H1 (cell line): ENCODE data around the gene CEACAM16. TPM values are rescaled to one million over a fixed set of nuclear protein-coding genes. Genes with fewer than 3 reads are reported as not detected.

Source experiments
- CTCF ChIA-PET: fragments of 300-600 bp; sonication (Branson Sonifier 250); formaldehyde crosslinking; loops from one replicate; lab custom pipeline; 2021; ENCODE audit not compliant: partially characterized antibody; lab: Charles Lee
- POLR2A ChIA-PET: fragments of 300-600 bp; sonication (Branson Sonifier 250); formaldehyde crosslinking; loops from one replicate; lab custom pipeline; 2021; ENCODE audit warnings: inconsistent platforms; ENCODE audit not compliant: partially characterized antibody; lab: Charles Lee
- DNase-seq, 2 experiments: peaks; one replicate each; pipeline versions ENCODE4 v3.0.0 to v3.0.0-alpha.2; 2010 to 2022; ENCODE audit warnings: low spot score in 2 of 2, low read depth in 1 of 2, mixed read lengths in 1 of 2
- FAIRE-seq: peaks from 2 replicates; lab custom pipeline; 2011; peaks lifted over from hg19 to GRCh38; lab: Jason Lieb, UNC
- H2AFZ ChIP-seq: 2 replicates; pipeline ENCODE4 v1.8.1; 2012; ENCODE audit warnings: low read length, inconsistent platforms
- H2AK5ac ChIP-seq: 2 replicates; pipeline ENCODE4 v1.6.1; 2013; ENCODE audit warnings: low read depth, low read length
- H2BK120ac ChIP-seq: replicated peaks from 2 replicates; pipeline ENCODE3; 2013; ENCODE audit warnings: low read depth, low read length, inconsistent platforms
- H2BK12ac ChIP-seq: 2 replicates; pipeline ENCODE4 v1.6.1; 2013; ENCODE audit warnings: low read depth, low read length
- H2BK15ac ChIP-seq: 2 replicates; pipeline ENCODE4 v1.6.1; 2013; ENCODE audit warnings: low read length
- H2BK20ac ChIP-seq: 2 replicates; pipeline ENCODE4 v1.6.1; 2013; ENCODE audit warnings: low read length
- H2BK5ac ChIP-seq: 2 replicates; pipeline ENCODE4 v1.6.1; 2013; ENCODE audit warnings: low read depth, low read length
- H3K14ac ChIP-seq: 2 replicates; pipeline ENCODE4 v1.6.1; 2013; ENCODE audit warnings: inconsistent platforms; ENCODE audit not compliant: insufficient read length
- H3K18ac ChIP-seq: 2 replicates; pipeline ENCODE4 v1.6.1; 2013; ENCODE audit warnings: low read length; ENCODE audit errors: extremely low read depth
- H3K23ac ChIP-seq: 2 replicates; pipeline ENCODE4 v1.6.1; 2013; ENCODE audit warnings: inconsistent platforms; ENCODE audit not compliant: insufficient read length
- H3K23me2 ChIP-seq: 2 replicates; pipeline ENCODE4 v1.6.1; 2013; ENCODE audit warnings: low read depth, low read length
- H3K27ac ChIP-seq: 2 replicates; pipeline ENCODE4 v1.6.1; 2011; ENCODE audit warnings: low read depth, low read length, inconsistent platforms
- H3K27me3 ChIP-seq, 4 experiments: replicated peaks in 1 of 4; 1 replicate in 1 of 4; 2 replicates in 3 of 4; pipeline versions ENCODE4 v1.6.1 to v1.8.1; 2011 to 2013; ENCODE audit warnings: low read length in 3 of 4, mild to moderate bottlenecking in 3 of 4, inconsistent platforms in 2 of 4, mixed read lengths in 2 of 4, moderate library complexity in 1 of 4; ENCODE audit not compliant: control insufficient read depth in 3 of 4, insufficient read depth in 3 of 4; ENCODE audit errors: extremely low read depth in 1 of 4
- H3K36me3 ChIP-seq, 4 experiments: 2 replicates each; pipeline versions ENCODE4 v1.6.1 to v1.8.1; 2011 to 2013; ENCODE audit warnings: mild to moderate bottlenecking in 4 of 4, low read length in 3 of 4, moderate library complexity in 2 of 4, control low read depth in 1 of 4, inconsistent platforms in 1 of 4; ENCODE audit not compliant: insufficient read depth in 4 of 4, control insufficient read depth in 2 of 4
- H3K4ac ChIP-seq: replicated peaks from 2 replicates; pipeline ENCODE3; 2013; ENCODE audit warnings: low read length, low read depth, mixed read lengths, inconsistent platforms; ENCODE audit not compliant: insufficient read length
- H3K4me1 ChIP-seq, 4 experiments: replicated peaks in 1 of 4; 1 replicate in 1 of 4; 2 replicates in 3 of 4; pipeline versions ENCODE4 v1.6.1 to v1.8.1; 2011 to 2013; ENCODE audit warnings: low read length in 3 of 4, inconsistent platforms in 2 of 4, mixed read lengths in 1 of 4; ENCODE audit not compliant: insufficient read depth in 4 of 4, control insufficient read depth in 3 of 4
- H3K4me2 ChIP-seq, 2 experiments: 2 replicates each; pipeline versions ENCODE4 v1.6.1 to v1.8.1; 2011 to 2013; ENCODE audit warnings: low read depth in 2 of 2, low read length in 2 of 2, control low read depth in 1 of 2, inconsistent platforms in 1 of 2, mild to moderate bottlenecking in 1 of 2; ENCODE audit not compliant: insufficient read depth in 1 of 2
- H3K4me3 ChIP-seq, 4 experiments: fragments of 200-600, 300-600 bp in 1 of 4; sonication (generic), shearing (Covaris generic), sonication (Bioruptor Twin) in 1 of 4; 2 replicates each; pipeline versions ENCODE4 v1.5.1 to v1.8.1; 2011 to 2016; ENCODE audit warnings: low read length in 4 of 4, low read depth in 3 of 4, control low read depth in 2 of 4, inconsistent platforms in 2 of 4, mild to moderate bottlenecking in 2 of 4, mixed read lengths in 1 of 4, moderate library complexity in 1 of 4; ENCODE audit not compliant: insufficient read depth in 2 of 4; ENCODE audit errors: extremely low read depth in 1 of 4
- H3K56ac ChIP-seq: replicated peaks from 2 replicates; pipeline ENCODE3; 2013; ENCODE audit warnings: low read depth, mild to moderate bottlenecking, mixed read lengths, low read length, inconsistent platforms; ENCODE audit not compliant: insufficient read length
- H3K79me1 ChIP-seq: 2 replicates; pipeline ENCODE4 v1.6.1; 2013; ENCODE audit warnings: low read depth, low read length, control low read depth
- H3K79me2 ChIP-seq, 2 experiments: 2 replicates each; pipeline versions ENCODE4 v1.6.1 to v1.8.1; 2012 to 2013; ENCODE audit warnings: low read length in 2 of 2, mild to moderate bottlenecking in 2 of 2, inconsistent platforms in 1 of 2; ENCODE audit not compliant: insufficient read depth in 2 of 2, control insufficient read depth in 1 of 2
- H3K9ac ChIP-seq, 4 experiments: replicated peaks in 1 of 4; 1 replicate in 1 of 4; 2 replicates in 3 of 4; pipeline versions ENCODE4 v1.6.1 to v1.8.1; 2011 to 2013; ENCODE audit warnings: low read depth in 3 of 4, low read length in 3 of 4, control low read depth in 2 of 4, mild to moderate bottlenecking in 2 of 4, moderate library complexity in 2 of 4, inconsistent platforms in 1 of 4; ENCODE audit errors: extremely low read depth in 1 of 4
- H3K9me3 ChIP-seq, 2 experiments: 2 replicates each; pipeline versions ENCODE4 v1.6.1 to v1.8.1; 2012 to 2013; ENCODE audit warnings: mild to moderate bottlenecking in 2 of 2, moderate library complexity in 2 of 2, control low read depth in 1 of 2, inconsistent platforms in 1 of 2, low read depth in 1 of 2, low read length in 1 of 2, mixed read lengths in 1 of 2; ENCODE audit not compliant: insufficient read depth in 2 of 2
- H4K20me1 ChIP-seq, 2 experiments: replicated peaks in 1 of 2; 2 replicates each; pipeline versions ENCODE3 to v1.8.1; 2011 to 2013; ENCODE audit warnings: inconsistent platforms in 2 of 2, low read length in 2 of 2, mild to moderate bottlenecking in 1 of 2; ENCODE audit not compliant: insufficient read depth in 2 of 2, control insufficient read depth in 1 of 2
- H4K5ac ChIP-seq: 2 replicates; pipeline ENCODE4 v1.6.1; 2013; ENCODE audit warnings: low read length, low read depth, mixed read lengths, inconsistent platforms; ENCODE audit not compliant: insufficient read length
- H4K8ac ChIP-seq: 2 replicates; pipeline ENCODE4 v1.8.0; 2013; ENCODE audit warnings: mild to moderate bottlenecking, moderate library complexity, low read length, inconsistent platforms; ENCODE audit not compliant: insufficient read depth; ENCODE audit errors: extremely low read depth
- H4K91ac ChIP-seq: replicated peaks from 2 replicates; pipeline ENCODE3; 2013; ENCODE audit warnings: low read length, mixed read lengths, inconsistent platforms; ENCODE audit not compliant: insufficient read length
- ASH2L ChIP-seq: fragments of 200-600, 300-600 bp; sonication (generic); IDR thresholded peaks from one replicate; pipeline ENCODE4 v1.7.1; 2017; ENCODE audit warnings: low read length
- WGBS, 2 experiments: shearing (Covaris generic) in 1 of 2; methylation state at CpG; one replicate each; pipeline versions ENCODE4 v1.1.6 to v1.1.7; 2013 to 2015; ENCODE audit warnings: low lambda C conversion rate in 2 of 2, mixed read lengths in 2 of 2, inconsistent platforms in 1 of 2, low coverage in 1 of 2, missing lambda C conversion rate in 1 of 2; ENCODE audit not compliant: insufficient replicate concordance in 2 of 2, insufficient coverage in 1 of 2, insufficient read length in 1 of 2; ENCODE audit errors: extremely low coverage in 1 of 2, missing lambda C conversion rate in 1 of 2; 5-methylcytosine and 5-hydroxymethylcytosine counted together
- polyA plus RNA-seq, 7 experiments: library from polyadenylated mRNA; depleted of rRNA in 3 of 7; stranded (reverse) in 5 of 7; unstranded in 2 of 7; fragments of >200 nt in 5 of 7; fragments of 200-250 nt in 2 of 7; gene quantifications; 1 replicate in 5 of 7; 2 replicates in 1 of 7; 4 replicates in 1 of 7; pipeline versions ENCODE4 v1.2.1 to v1.2.3, GENCODE V29; 2011 to 2013; ENCODE audit warnings: missing spikeins in 2 of 7, mixed read lengths in 2 of 7
- total RNA-seq: library from RNA; stranded (reverse); fragmentation: NEBNext Ultra II Directional; extraction: Animal tissue kit (Norgen Biotek cat#: 25700); gene quantifications from 2 replicates; pipeline ENCODE4 v1.2.1, GENCODE V29; 2021

The CEACAM16 gene
- total and polyA plus RNA-seq, 2 of the 8 experiments (the other 6 are each of a cell fraction or from before 2014, with no cell fraction given), result not detected

GRCh38 chr19:44749994-44750393, 51.0 kb downstream of the CEACAM16 start:
- H3K79me2 ChIP-seq, result no peaks in the 10 kb centered on the region
- H4K91ac ChIP-seq, result no peak overlapping the region
- no peak overlapping the region for H3K14ac ChIP-seq
- no peak overlapping the region for H2BK12ac ChIP-seq
- H3K4me2 ChIP-seq, result no peak overlapping the region
- H2BK5ac ChIP-seq, result no peak overlapping the region
- DNase-seq, result no peak
- H3K23ac ChIP-seq, result no peak overlapping the region
- peaks cover 23 to 81% (median 61%) of the 10 kb centered on the region in 4 experiments for H3K27me3 ChIP-seq
- no peaks in the 10 kb centered on the region for H3K79me1 ChIP-seq
- TF ChIP-seq ASH2L, result no peak
- POLR2A ChIA-PET, result no interaction called here
- H4K8ac ChIP-seq, result no peak overlapping the region
- WGBS, 2 experiments, result 91% methylated on average over 10 of the region's 10 CpGs; no CpG with 5 or more reads in 1 of the 2 experiments
- FAIRE-seq, result no peak
- H3K23me2 ChIP-seq, result peaks cover 24% of the 10 kb centered on the region
- H3K4me3 ChIP-seq, result no peak overlapping the region
- CTCF ChIA-PET, result interaction anchor here (1.1 to 2.8 kb wide), 4 partner anchors 10 to 94 kb away, joined by 3 to 14 read pairs (median 8); no protein-coding TSS in a partner anchor
- H3K9me3 ChIP-seq, result no peaks in the 10 kb centered on the region
- H2AK5ac ChIP-seq, result no peak overlapping the region
- no peak overlapping the region for H2BK15ac ChIP-seq
- no peak overlapping the region for H3K9ac ChIP-seq
- H3K36me3 ChIP-seq, result no peaks in the 10 kb centered on the region
- no peak overlapping the region for H3K18ac ChIP-seq
- H3K4me1 ChIP-seq, result peaks cover 6 to 22% (median 9%) of the 10 kb centered on the region in 4 experiments
- H4K20me1 ChIP-seq, result peaks cover 0 to 3% of the 10 kb centered on the region in 2 experiments
- H3K56ac ChIP-seq, result no peak overlapping the region
- H2AFZ ChIP-seq, result no peak overlapping the region
- H2BK20ac ChIP-seq, result no peak overlapping the region
- H3K4ac ChIP-seq, result no peak overlapping the region
- H2BK120ac ChIP-seq, result no peak overlapping the region
- no peak overlapping the region for H4K5ac ChIP-seq
- no peak overlapping the region for H3K27ac ChIP-seq
